Body of pancreas (tissue), 4 donors: ENCODE measurements around the gene SNX5.

ENCODE experiments used
- POLR2A ChIP-seq, 3 donors: fragments of 450-650 bp; IDR thresholded peaks; one replicate each; pipeline ENCODE4 v1.6.1; 2016; ENCODE audit warnings: antibody characterized with exemption in 3 of 3, mild to moderate bottlenecking in 2 of 3
- TF ChIP-seq, protein P1 (sequence below), 7 experiments: fragments of 450-650 bp in 4 of 7; fragments of 200-600 bp in 3 of 7; sonication (generic) in 3 of 7; IDR thresholded peaks; one replicate each; pipeline ENCODE4 v1.5.1; 2016 to 2019; ENCODE audit warnings: antibody characterized with exemption in 7 of 7

DNA sequence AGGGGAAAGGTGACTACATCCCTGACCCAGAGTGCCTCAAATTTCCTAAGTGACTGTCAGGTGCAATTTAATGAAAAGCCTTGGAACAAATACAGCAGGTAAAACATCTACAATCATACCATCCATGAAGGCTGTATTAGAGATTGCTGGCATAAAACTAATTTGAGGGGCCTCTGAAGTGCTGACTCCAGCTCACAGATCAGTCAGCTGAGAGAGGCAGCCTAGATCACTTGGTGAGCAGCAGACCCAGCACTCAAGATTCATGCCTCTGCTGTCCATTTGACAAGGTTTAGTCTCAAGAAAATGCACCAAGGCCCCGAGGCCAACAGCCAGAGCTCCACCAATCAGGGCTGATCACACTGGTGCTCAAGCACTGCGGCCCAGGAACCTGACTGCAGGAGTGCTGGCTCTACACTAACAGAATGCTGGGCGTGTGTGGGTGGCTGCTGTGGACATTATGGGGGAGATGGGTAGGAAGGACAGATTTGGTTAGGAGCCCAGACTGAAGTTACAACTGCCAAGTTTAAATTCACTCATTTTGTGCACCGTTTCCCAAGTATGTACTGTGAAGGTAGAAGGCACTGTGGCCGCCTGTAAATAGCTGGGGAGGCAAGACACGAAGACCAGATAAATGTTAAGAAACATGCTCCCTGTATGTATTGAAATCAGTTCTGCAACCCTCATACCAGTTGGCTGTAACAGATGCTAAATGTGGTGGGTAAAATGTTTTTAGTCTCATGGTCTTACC is 28.2 kb downstream of the SNX5 start:
- TF ChIP-seq, protein P1, sequence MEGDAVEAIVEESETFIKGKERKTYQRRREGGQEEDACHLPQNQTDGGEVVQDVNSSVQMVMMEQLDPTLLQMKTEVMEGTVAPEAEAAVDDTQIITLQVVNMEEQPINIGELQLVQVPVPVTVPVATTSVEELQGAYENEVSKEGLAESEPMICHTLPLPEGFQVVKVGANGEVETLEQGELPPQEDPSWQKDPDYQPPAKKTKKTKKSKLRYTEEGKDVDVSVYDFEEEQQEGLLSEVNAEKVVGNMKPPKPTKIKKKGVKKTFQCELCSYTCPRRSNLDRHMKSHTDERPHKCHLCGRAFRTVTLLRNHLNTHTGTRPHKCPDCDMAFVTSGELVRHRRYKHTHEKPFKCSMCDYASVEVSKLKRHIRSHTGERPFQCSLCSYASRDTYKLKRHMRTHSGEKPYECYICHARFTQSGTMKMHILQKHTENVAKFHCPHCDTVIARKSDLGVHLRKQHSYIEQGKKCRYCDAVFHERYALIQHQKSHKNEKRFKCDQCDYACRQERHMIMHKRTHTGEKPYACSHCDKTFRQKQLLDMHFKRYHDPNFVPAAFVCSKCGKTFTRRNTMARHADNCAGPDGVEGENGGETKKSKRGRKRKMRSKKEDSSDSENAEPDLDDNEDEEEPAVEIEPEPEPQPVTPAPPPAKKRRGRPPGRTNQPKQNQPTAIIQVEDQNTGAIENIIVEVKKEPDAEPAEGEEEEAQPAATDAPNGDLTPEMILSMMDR (IDR thresholded peaks at IDR 0.05): no peak
- TF ChIP-seq POLR2A (IDR thresholded peaks at IDR 0.05): no peak
